AG04450 (cell line): ENCODE measurements around the gene AAMDC. TPM values are rescaled to one million over a fixed set of nuclear protein-coding genes. Genes with fewer than 3 reads are reported as not detected.

Experiments
- CTCF ChIA-PET: fragments of 300-600, 350-600 bp; formaldehyde crosslinking; extraction: SDS; loops from one replicate; lab custom pipeline; 2022; ENCODE audit warnings: antibody characterized with exemption, inconsistent platforms; lab: Charles Lee
- POLR2A ChIA-PET: fragments of 350-600 bp; formaldehyde crosslinking; extraction: SDS; loops from one replicate; lab custom pipeline; 2021; ENCODE audit warnings: antibody characterized with exemption, inconsistent platforms; lab: Yijun Ruan, JAX
- DNase-seq: peaks from one replicate; pipeline ENCODE4 v3.0.0-alpha.2; 2011; ENCODE audit warnings: low read depth, low spot score
- H3K27ac ChIP-seq: one replicate; pipeline ENCODE4 v1.5.1; 2012; ENCODE audit warnings: low read depth, low read length, control low read depth
- H3K27me3 ChIP-seq: one replicate; pipeline ENCODE4 v1.6.0; 2012; ENCODE audit warnings: low read length; ENCODE audit not compliant: control insufficient read depth, insufficient read depth
- H3K4me3 ChIP-seq: 2 replicates; pipeline ENCODE4 v1.5.1; 2011; ENCODE audit warnings: mild to moderate bottlenecking, low read depth, low read length, control low read depth
- H3K9me3 ChIP-seq: 2 replicates; pipeline ENCODE4 v1.5.1; 2012; ENCODE audit warnings: low read length; ENCODE audit not compliant: control insufficient read depth, insufficient read depth
- polyA plus RNA-seq: library from polyadenylated mRNA; depleted of rRNA; stranded (reverse); fragments of >200 nt; gene quantifications from 2 replicates; pipeline ENCODE4 v1.2.3, GENCODE V29; 2011
- TF ChIP-seq, protein P1 (sequence below): IDR thresholded peaks from 2 replicates; pipeline ENCODE4 v1.5.1; 2011; ENCODE audit warnings: low read depth, low read length, control low read depth, inconsistent platforms

AAMDC gene
- polyA plus RNA-seq, 1 experiment = 57.7 TPM

DNA sequence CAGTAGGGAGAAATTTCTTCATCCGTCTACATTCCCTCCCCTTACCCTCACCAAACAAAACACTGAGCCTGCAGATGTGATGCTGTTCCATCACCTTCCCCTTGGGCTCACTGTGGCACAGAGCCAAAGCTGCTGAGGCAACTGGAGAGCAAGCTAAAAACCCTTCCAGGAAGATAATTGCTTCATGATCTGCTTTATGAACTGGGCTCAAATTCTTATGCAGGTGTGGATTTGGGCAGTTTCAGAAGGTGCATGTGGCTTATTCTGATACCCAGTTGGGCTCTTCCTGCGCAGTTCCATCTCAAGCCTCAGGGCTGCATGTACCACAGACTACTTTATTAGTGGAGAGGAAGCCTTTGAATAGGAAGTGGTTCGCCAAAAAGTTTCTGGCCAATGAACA lies 58.3 kb downstream of the AAMDC start:
- ChIA-PET CTCF (no interaction called here), POLR2A (interaction anchor here (1.9 kb wide), 1 partner anchor 115 kb away, joined by 5 read pairs; the partner anchor contains the start of gene INTS4)
- Histone ChIP-seq H3K9me3 (no peaks in the 10 kb centered on the region), H3K4me3 (no peak overlapping the region), H3K27ac (no peak overlapping the region), H3K27me3 (no peaks in the 10 kb centered on the region)
- TF ChIP-seq, protein P1, sequence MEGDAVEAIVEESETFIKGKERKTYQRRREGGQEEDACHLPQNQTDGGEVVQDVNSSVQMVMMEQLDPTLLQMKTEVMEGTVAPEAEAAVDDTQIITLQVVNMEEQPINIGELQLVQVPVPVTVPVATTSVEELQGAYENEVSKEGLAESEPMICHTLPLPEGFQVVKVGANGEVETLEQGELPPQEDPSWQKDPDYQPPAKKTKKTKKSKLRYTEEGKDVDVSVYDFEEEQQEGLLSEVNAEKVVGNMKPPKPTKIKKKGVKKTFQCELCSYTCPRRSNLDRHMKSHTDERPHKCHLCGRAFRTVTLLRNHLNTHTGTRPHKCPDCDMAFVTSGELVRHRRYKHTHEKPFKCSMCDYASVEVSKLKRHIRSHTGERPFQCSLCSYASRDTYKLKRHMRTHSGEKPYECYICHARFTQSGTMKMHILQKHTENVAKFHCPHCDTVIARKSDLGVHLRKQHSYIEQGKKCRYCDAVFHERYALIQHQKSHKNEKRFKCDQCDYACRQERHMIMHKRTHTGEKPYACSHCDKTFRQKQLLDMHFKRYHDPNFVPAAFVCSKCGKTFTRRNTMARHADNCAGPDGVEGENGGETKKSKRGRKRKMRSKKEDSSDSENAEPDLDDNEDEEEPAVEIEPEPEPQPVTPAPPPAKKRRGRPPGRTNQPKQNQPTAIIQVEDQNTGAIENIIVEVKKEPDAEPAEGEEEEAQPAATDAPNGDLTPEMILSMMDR = 0 out of 2 replicates have a peak, but pooled peaks have one; percentile 8
- DNase-seq = peak; percentile 26

DNA sequence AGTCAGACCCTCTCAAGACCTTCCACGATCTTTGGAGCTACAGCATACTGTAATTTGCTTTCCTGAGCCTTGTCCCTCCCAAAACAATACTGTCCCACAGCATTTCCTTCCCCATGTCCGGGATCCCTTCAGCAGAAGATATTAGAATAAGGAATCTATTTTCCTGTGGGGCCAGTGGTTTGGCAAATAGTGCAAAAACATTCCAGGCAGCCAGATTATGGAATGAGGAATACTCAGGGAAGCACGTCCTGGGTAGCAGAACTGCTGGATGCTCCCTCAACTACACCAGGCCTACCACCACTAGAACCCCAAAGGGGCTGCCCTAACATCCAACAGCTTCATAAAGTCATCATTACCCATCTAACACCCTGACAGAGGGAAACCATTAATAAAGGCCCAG lies 61.5 kb downstream of the AAMDC start:
- Histone ChIP-seq H3K4me3 (no peak overlapping the region), H3K27ac (no peak overlapping the region), H3K9me3 (no peaks in the 10 kb centered on the region), H3K27me3 (no peaks in the 10 kb centered on the region)
- ChIA-PET CTCF (no interaction called here), POLR2A (no interaction called here)
- DNase-seq = no peak
- TF ChIP-seq, protein P1 = no peak

DNA sequence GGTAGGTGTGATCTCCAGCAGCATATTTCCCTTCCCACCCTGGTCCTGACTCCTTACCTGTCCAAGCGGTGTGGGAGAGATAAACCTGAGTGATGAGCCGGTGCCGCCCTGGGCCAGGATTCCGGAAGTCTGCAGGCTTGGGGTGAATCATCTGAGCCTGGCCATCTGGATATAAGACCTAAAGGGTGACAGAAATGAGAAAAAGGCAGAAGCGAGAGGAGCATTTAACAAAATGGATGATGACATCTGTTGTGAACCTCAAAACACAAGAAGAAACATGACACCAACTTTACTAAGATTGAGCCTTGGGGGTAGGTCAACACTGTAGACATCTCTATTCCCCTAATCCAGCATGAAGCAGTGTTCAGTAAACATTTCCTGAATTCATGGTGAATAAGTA lies 62.8 kb downstream of the AAMDC start:
- no peaks in the 10 kb centered on the region for H3K27me3 ChIP-seq
- no peaks in the 10 kb centered on the region for H3K9me3 ChIP-seq
- no peak overlapping the region for H3K4me3 ChIP-seq
- DNase-seq = peak; percentile 18
- peak overlapping the region; percentile 69 for H3K27ac ChIP-seq
- CTCF ChIA-PET = no interaction called here
- TF ChIP-seq, protein P1 = no peak
- POLR2A ChIA-PET = no interaction called here

DNA sequence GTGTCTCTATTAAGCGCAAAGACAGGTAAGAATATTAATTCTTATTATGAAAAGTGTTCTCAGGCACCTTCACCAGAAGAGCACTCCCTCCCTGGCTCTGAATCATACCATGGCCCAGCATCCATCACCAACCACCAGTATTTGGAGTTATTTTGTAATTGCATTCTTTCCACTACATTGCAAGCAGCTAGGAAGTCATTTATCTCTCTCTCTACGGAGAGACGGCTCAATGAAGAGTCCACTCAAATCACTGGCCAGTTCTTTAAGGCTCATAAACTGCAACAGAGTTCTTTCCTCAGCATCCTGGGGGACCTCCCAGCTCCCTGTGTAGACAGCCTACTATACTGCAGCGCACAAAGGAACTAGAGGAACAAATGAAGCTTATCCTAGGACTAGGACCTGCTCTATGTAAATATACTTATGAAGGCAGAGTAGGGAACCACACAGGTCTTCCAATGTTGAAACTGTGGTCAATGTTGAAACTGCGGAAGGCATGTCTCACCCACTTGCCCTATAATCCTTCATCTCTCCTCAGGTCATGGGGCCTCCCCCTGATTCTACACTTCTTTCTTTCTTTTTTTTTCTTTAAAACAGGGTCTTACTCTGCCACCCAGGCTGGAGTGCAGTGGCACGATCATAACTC lies 63.4 kb downstream of the AAMDC start:
- ChIA-PET POLR2A (no interaction called here), CTCF (no interaction called here)
- peak overlapping the region; percentile 69 for H3K27ac ChIP-seq
- no peaks in the 10 kb centered on the region for H3K9me3 ChIP-seq
- peak; percentile 48 for DNase-seq
- TF ChIP-seq, protein P1 = no peak
- H3K27me3 ChIP-seq = no peaks in the 10 kb centered on the region
- no peak overlapping the region for H3K4me3 ChIP-seq

DNA sequence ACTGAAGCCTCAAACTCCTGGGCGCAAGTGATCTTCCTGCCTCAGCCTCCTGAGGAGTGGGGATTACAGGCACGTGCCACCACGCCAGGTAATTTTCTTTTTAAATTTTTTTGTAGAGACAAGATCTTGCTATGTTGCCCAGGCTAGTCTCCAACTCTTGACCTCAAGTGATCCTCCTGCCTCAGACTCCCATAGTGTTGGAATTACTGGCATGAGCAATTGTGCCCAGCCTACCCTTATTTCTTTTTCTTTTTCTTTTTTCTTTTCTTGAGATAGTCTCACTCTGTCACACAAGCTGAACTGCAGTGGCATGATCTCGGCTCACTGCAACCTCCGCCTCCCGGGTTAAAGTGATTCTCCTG lies 63.9 kb downstream of the AAMDC start:
- H3K27ac ChIP-seq = peak overlapping the region; percentile 69
- no peak for DNase-seq
- no peak overlapping the region for H3K4me3 ChIP-seq
- no peaks in the 10 kb centered on the region for H3K9me3 ChIP-seq
- no peaks in the 10 kb centered on the region for H3K27me3 ChIP-seq
- POLR2A ChIA-PET = no interaction called here
- CTCF ChIA-PET = no interaction called here
- TF ChIP-seq, protein P1 = no peak
